ENCODE measurements around the gene CREB1.

CREB1 gene

GRCh38 chr2:207504513-207505170, 25.1 kb upstream of the CREB1 start:
- Mint-ChIP-seq H3K36me3 (ENCODE audit: low read depth) (no peaks in the 10 kb centered on the region), H3K9me3 (no peaks in the 10 kb centered on the region), H3K27ac (peak overlapping the region; percentile 19 to 79 (median 56)), H3K27me3 (ENCODE audit: low read depth) (peaks cover 5% of the 10 kb centered on the region), H3K4me3 (peak overlapping the region in 1 of 3 experiments; percentile 2), H3K4me1 (peaks cover 31% of the 10 kb centered on the region)
- no peak for TF ChIP-seq CTCF (IDR thresholded peaks at IDR 0.05; ENCODE audit: unreplicated experiment in 3 of 3)

GRCh38 chr2:207505171-207505570, 24.6 kb upstream of the CREB1 start:
- peaks cover 31% of the 10 kb centered on the region for H3K4me1 Mint-ChIP-seq
- H3K27me3 Mint-ChIP-seq (ENCODE audit: low read depth): peaks cover 5% of the 10 kb centered on the region
- no peaks in the 10 kb centered on the region for H3K36me3 Mint-ChIP-seq (ENCODE audit: low read depth)

GRCh38 chr2:207505728-207506127, 24.0 kb upstream of the CREB1 start:
- H3K9me3 Mint-ChIP-seq: no peaks in the 10 kb centered on the region
- H3K4me1 Mint-ChIP-seq: peaks cover 31% of the 10 kb centered on the region
- H3K36me3 Mint-ChIP-seq (ENCODE audit: low read depth): no peaks in the 10 kb centered on the region
- peak overlapping the region in 2 of 3 experiments; percentile 47 to 54 for H3K27ac Mint-ChIP-seq
- H3K27me3 Mint-ChIP-seq (ENCODE audit: low read depth): peaks cover 5% of the 10 kb centered on the region
- no peak for TF ChIP-seq CTCF (IDR thresholded peaks at IDR 0.05; ENCODE audit: unreplicated experiment in 3 of 3)
- no peak overlapping the region for H3K4me3 Mint-ChIP-seq

More at GRCh38 chr2:207505171-207505570, 24.6 kb upstream of the CREB1 start:
- no peak for TF ChIP-seq CTCF (IDR thresholded peaks at IDR 0.05; ENCODE audit: unreplicated experiment in 3 of 3)
- peak overlapping the region; percentile 19 to 56 (median 53) for H3K27ac Mint-ChIP-seq
- H3K4me3 Mint-ChIP-seq: peak overlapping the region in 1 of 3 experiments; percentile 2
- no peaks in the 10 kb centered on the region for H3K9me3 Mint-ChIP-seq

GRCh38 chr2:207506426-207506825, 23.3 kb upstream of the CREB1 start:
- Mint-ChIP-seq H3K27me3 (ENCODE audit: low read depth) (peaks cover 5% of the 10 kb centered on the region), H3K9me3 (no peaks in the 10 kb centered on the region), H3K4me3 (no peak overlapping the region), H3K36me3 (ENCODE audit: low read depth) (no peaks in the 10 kb centered on the region), H3K27ac (no peak overlapping the region), H3K4me1 (peaks cover 31% of the 10 kb centered on the region)
- no peak for TF ChIP-seq CTCF (IDR thresholded peaks at IDR 0.05; ENCODE audit: unreplicated experiment in 3 of 3)

GRCh38 chr2:207510148-207510547, 19.6 kb upstream of the CREB1 start:
- no peak overlapping the region for H3K27ac Mint-ChIP-seq
- TF ChIP-seq CTCF (IDR thresholded peaks at IDR 0.05; ENCODE audit: unreplicated experiment in 3 of 3): no peak
- H3K4me3 Mint-ChIP-seq: no peak overlapping the region
- H3K4me1 Mint-ChIP-seq: peaks cover 13% of the 10 kb centered on the region
- H3K36me3 Mint-ChIP-seq (ENCODE audit: low read depth): no peaks in the 10 kb centered on the region
- H3K9me3 Mint-ChIP-seq: no peaks in the 10 kb centered on the region
- peaks cover 5% of the 10 kb centered on the region for H3K27me3 Mint-ChIP-seq (ENCODE audit: low read depth)

- H3K36me3 Mint-ChIP-seq (ENCODE audit: low read depth): no peaks in the 10 kb centered on the region
- no peaks in the 10 kb centered on the region for H3K27me3 Mint-ChIP-seq (ENCODE audit: low read depth)
- no peaks in the 10 kb centered on the region for H3K9me3 Mint-ChIP-seq
- H3K27ac Mint-ChIP-seq: no peak overlapping the region
- H3K4me1 Mint-ChIP-seq: no peaks in the 10 kb centered on the region
- no peak for TF ChIP-seq CTCF (IDR thresholded peaks at IDR 0.05; ENCODE audit: unreplicated experiment in 3 of 3)
- H3K4me3 Mint-ChIP-seq: no peak overlapping the region
Measured at GRCh38 chr2:207511851-207512250, 17.9 kb upstream of the CREB1 start.
